GM12865 (cell line): ENCODE results near the gene TOP2B.

Experiments
- DNase-seq: peaks from one replicate; pipeline ENCODE4 v3.0.0; 2010; ENCODE audit warnings: low read depth
- H3K4me3 ChIP-seq: 2 replicates; pipeline ENCODE4 v1.5.1; 2011; ENCODE audit warnings: mild to moderate bottlenecking, low read depth, low read length, control low read depth
- CTCF ChIP-seq: IDR thresholded peaks from 2 replicates; pipeline ENCODE4 v1.5.1; 2011; ENCODE audit warnings: low read length, control low read depth, low read depth, inconsistent platforms; ENCODE audit not compliant: insufficient read depth; ENCODE audit errors: missing control alignments

Gene TOP2B

GRCh38 chr3:25567806-25568524, 96.7 kb downstream of the TOP2B start:
- no peak for TF ChIP-seq CTCF
- no peak overlapping the region for H3K4me3 ChIP-seq
- no peak for DNase-seq

GRCh38 chr3:25567388-25567787, 97.3 kb downstream of the TOP2B start:
- H3K4me3 ChIP-seq: no peak overlapping the region
- no peak for TF ChIP-seq CTCF
- DNase-seq: no peak

GRCh38 chr3:25566358-25566920, 98.3 kb downstream of the TOP2B start:
- no peak for TF ChIP-seq CTCF
- no peak overlapping the region for H3K4me3 ChIP-seq
- no peak for DNase-seq

- no peak overlapping the region for H3K4me3 ChIP-seq
- TF ChIP-seq CTCF: no peak
- no peak for DNase-seq
These were observed 98.9 kb downstream of the TOP2B start for GRCh38 chr3:25565807-25566206.

- DNase-seq: no peak
These were observed 100.6 kb downstream of the TOP2B start for GRCh38 chr3:25564075-25564474.

GRCh38 chr3:25563601-25564000, 101.1 kb downstream of the TOP2B start:
- no peak for DNase-seq
- H3K4me3 ChIP-seq: no peak overlapping the region
- TF ChIP-seq CTCF: no peak

More at GRCh38 chr3:25564075-25564474, 100.6 kb downstream of the TOP2B start:
- TF ChIP-seq CTCF: no peak
- no peak overlapping the region for H3K4me3 ChIP-seq

- H3K4me3 ChIP-seq: no peak overlapping the region
- TF ChIP-seq CTCF: no peak
- DNase-seq: no peak
These were observed 105.9 kb downstream of the TOP2B start for GRCh38 chr3:25558796-25559195.
